ENCODE results near the gene MIPOL1. TPM values are rescaled to one million over a fixed set of nuclear protein-coding genes. Genes with fewer than 3 reads are reported as not detected.

MIPOL1 gene
- total and polyA plus RNA-seq, 2 of the 13 experiments (the other 11 are each of a cell fraction or from before 2014, with no cell fraction given): 8.6 to 34.2 TPM

DNA sequence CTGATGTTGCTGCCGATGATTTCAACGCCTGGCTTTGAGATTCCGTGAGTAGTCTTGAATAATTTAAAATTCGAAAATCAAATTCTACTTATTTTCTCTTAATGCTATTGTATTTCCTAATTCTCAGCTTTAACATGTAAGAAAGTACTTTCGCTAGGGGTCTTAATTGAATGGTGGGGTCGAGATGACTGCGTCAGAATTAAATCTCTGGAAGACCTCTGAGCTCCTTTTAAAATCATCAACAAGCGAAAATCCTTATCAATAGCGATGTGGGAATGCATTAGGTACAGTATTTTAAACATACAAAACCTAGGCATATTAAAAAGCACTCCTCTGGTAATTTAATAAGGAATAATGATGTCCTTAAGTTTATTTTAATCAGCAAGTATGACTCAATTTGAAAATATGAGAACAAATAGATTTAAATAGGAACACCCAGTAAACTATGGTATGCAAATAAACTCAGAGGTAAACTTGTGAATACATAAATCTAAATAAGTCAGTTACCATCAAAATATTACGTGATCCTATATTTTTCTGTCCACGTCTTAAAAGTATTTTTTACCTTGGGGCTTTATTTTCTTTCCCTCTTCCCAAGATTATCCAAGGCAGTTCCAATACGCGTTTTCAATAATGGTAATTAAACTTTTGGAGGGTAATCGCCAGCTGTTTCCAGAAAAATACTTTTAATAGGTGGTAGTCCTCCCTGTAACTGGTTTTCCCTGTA, 395.9 kb downstream of the MIPOL1 start (continued):
- TF ChIP-seq ZNF563 (CRISPR knock-in tag; IDR thresholded peaks at IDR 0.05) (no peak), YEATS2 (CRISPR knock-in tag; IDR thresholded peaks at IDR 0.05; ENCODE audit: borderline replicate concordance) (no peak), GMEB2 (CRISPR knock-in tag; IDR thresholded peaks at IDR 0.05; ENCODE audit: low read depth) (no peak), NRL (CRISPR knock-in tag; IDR thresholded peaks at IDR 0.05; ENCODE audit: borderline replicate concordance) (no peak), FLYWCH1 (CRISPR knock-in tag; IDR thresholded peaks at IDR 0.05) (no peak), ZNF263 (CRISPR knock-in tag; IDR thresholded peaks at IDR 0.05) (no peak), KDM6A (CRISPR knock-in tag; IDR thresholded peaks at IDR 0.05; ENCODE audit: low read depth) (no peak), LCORL (IDR thresholded peaks at IDR 0.05) (no peak), LCORL (CRISPR knock-in tag; IDR thresholded peaks at IDR 0.05) (no peak), ZNF660 (CRISPR knock-in tag; IDR thresholded peaks at IDR 0.05; ENCODE audit: borderline replicate concordance, low read depth) (no peak), ZNF510 (CRISPR knock-in tag; IDR thresholded peaks at IDR 0.05; ENCODE audit: low read depth) (no peak), XBP1 (CRISPR knock-in tag; IDR thresholded peaks at IDR 0.05) (no peak), IRX3 (CRISPR knock-in tag; IDR thresholded peaks at IDR 0.05; ENCODE audit: borderline replicate concordance, low read depth) (no peak; the same call in 1 of the 2 replicates), PRDM10 (CRISPR knock-in tag; IDR thresholded peaks at IDR 0.05; ENCODE audit: low read depth) (no peak), PHF20 (CRISPR knock-in tag; IDR thresholded peaks at IDR 0.05) (no peak)
- TF ChIP-seq, protein P1, sequence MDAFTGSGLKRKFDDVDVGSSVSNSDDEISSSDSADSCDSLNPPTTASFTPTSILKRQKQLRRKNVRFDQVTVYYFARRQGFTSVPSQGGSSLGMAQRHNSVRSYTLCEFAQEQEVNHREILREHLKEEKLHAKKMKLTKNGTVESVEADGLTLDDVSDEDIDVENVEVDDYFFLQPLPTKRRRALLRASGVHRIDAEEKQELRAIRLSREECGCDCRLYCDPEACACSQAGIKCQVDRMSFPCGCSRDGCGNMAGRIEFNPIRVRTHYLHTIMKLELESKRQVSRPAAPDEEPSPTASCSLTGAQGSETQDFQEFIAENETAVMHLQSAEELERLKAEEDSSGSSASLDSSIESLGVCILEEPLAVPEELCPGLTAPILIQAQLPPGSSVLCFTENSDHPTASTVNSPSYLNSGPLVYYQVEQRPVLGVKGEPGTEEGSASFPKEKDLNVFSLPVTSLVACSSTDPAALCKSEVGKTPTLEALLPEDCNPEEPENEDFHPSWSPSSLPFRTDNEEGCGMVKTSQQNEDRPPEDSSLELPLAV (CRISPR knock-in tag; conservative IDR thresholded peaks at IDR 0.05; ENCODE audit: low read depth): no peak
- TF ChIP-seq, protein P2, sequence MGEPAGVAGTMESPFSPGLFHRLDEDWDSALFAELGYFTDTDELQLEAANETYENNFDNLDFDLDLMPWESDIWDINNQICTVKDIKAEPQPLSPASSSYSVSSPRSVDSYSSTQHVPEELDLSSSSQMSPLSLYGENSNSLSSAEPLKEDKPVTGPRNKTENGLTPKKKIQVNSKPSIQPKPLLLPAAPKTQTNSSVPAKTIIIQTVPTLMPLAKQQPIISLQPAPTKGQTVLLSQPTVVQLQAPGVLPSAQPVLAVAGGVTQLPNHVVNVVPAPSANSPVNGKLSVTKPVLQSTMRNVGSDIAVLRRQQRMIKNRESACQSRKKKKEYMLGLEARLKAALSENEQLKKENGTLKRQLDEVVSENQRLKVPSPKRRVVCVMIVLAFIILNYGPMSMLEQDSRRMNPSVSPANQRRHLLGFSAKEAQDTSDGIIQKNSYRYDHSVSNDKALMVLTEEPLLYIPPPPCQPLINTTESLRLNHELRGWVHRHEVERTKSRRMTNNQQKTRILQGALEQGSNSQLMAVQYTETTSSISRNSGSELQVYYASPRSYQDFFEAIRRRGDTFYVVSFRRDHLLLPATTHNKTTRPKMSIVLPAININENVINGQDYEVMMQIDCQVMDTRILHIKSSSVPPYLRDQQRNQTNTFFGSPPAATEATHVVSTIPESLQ (CRISPR knock-in tag; conservative IDR thresholded peaks at IDR 0.05): no peak
- TF ChIP-seq, protein P3, sequence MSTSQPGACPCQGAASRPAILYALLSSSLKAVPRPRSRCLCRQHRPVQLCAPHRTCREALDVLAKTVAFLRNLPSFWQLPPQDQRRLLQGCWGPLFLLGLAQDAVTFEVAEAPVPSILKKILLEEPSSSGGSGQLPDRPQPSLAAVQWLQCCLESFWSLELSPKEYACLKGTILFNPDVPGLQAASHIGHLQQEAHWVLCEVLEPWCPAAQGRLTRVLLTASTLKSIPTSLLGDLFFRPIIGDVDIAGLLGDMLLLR (CRISPR knock-in tag; IDR thresholded peaks at IDR 0.05): no peak
- TF ChIP-seq, protein P4, sequence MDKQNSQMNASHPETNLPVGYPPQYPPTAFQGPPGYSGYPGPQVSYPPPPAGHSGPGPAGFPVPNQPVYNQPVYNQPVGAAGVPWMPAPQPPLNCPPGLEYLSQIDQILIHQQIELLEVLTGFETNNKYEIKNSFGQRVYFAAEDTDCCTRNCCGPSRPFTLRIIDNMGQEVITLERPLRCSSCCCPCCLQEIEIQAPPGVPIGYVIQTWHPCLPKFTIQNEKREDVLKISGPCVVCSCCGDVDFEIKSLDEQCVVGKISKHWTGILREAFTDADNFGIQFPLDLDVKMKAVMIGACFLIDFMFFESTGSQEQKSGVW (CRISPR knock-in tag; IDR thresholded peaks at IDR 0.05; ENCODE audit: borderline replicate concordance): no peak
